CD4-positive, alpha-beta T cell treated with Interleukin-2 at 100 ng/mL for 4 hours (primary cell): Measurements from ENCODE around the gene SHC4.
A peak's percentile ranks its signal among the peaks of the same experiment; 100 is the strongest.
"Not testable (repeated sequence)": the region's sequence is repeated elsewhere in the genome, so short reads cannot be mapped to it uniquely, and the experiment has no call there.

Experiments
- DNase-seq: peaks from one replicate; pipeline ENCODE4 v3.0.0-alpha.2; 2020; ENCODE audit warnings: low spot score

The SHC4 gene

GRCh38 chr15:48796521-48796920 lies 167.2 kb downstream of the SHC4 start:
- DNase-seq: no peak

DNA sequence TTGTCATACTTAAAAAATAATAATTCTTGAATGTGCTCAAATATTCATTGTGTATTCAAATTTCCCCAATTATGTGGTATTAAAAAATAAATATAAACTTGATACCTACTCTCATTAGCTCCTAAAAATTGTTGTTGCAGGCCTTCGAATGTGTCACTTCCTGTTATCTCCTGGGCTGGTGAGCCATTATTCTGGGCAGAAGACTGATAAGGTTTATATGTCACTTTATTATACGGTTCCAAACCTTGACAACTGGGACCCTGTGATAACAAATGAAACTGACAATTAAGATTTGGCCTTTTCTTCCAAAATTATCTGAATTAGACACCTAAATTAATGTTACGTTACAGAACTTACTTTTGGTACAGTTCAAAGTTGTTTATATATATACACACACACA lies 167.8 kb downstream of the SHC4 start:
- DNase-seq: peak; percentile 12

GRCh38 chr15:48794697-48795134 lies 169.0 kb downstream of the SHC4 start:
- DNase-seq: no peak

GRCh38 chr15:48792408-48792807 lies 171.3 kb downstream of the SHC4 start:
- DNase-seq: no peak

DNA sequence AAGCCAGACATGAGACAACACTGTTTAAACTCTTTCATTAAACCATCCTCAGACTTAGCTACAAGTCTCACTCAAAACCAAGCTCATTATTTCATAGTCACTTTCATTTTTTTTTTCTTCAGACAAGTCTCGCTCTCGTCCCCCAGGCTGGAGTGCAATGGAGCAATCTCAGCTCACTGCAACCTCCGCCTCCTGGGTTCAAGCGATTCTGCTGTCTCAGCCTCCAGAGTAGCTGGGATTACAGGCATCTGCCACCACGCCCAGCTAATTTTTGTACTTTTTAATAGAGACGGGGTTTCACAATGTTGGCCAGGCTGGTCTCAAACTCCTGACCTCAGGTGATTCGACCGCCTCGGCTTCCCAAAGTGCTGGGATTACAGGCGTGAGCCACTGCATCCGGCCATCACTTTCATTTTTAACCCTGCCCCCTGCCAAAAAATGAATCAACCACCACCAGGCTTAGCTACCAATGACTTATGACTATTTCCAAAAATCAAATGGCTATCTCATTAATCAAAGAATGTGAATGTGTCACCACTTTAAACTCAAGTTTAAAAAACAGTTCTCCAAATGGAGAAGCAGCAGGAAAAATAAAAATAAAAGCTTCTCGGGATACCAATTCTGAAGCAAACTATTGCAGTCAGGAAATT lies 173.1 kb downstream of the SHC4 start:
- DNase-seq: not testable (repeated sequence)

GRCh38 chr15:48785712-48786111 lies 178.0 kb downstream of the SHC4 start:
- no peak for DNase-seq

DNA sequence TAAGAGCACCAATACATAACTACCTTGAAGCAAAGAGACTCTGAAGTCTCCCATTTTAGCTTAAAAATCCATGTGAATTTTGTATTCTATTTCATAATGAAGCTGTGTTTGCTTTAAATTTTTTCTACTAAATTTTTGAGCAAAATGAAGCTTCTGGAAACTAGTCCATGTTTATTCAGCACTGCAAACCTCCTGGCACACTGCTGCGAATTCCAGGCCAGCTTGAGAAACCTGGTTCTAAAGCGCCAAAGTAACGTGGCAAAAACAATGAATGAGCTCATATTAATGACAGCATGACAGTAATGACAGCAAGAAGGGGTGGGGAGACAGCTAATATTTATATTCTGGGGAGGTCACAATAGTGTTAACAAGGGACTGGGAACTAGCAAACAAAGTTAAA lies 178.5 kb downstream of the SHC4 start:
- no peak for DNase-seq

DNA sequence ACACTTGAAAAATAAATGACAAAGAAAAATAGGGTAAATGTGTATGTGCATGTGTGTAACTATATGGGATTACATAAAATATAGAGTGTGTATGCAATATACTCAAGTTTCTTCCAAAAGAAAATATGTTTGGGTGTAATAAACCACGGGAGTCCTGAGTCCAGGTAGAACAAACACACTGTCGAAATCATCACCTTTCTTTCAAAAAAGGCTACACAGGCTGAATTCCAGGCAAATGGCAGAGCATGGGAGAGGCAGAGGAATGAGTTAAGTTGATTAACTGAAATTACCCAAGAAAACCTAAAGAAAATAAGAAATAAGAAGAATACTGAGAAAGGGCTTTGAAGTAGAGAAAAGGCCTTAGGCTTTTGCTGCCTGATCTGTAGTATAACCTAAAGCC lies 179.0 kb downstream of the SHC4 start:
- no peak for DNase-seq

DNA sequence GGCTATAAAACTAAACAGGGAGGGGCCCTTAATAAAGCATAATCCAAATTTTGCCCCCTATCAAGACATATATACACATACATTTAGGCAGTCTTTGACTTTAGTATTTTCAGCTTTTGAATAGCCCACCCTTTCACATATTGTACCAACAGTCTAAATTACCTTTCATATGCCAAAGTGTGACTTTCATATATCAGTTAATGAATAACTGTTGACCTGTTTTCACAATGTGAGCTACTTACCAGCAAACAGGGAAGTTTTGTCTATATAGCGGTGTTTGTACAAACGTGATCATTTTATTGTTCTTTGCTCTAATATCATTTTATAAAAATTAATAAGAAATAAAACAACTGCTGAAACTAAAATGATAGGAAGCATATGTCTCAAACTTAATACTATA lies 180.8 kb downstream of the SHC4 start:
- DNase-seq: no peak

GRCh38 chr15:48781481-48782081 lies 182.1 kb downstream of the SHC4 start:
- DNase-seq: no peak

DNA sequence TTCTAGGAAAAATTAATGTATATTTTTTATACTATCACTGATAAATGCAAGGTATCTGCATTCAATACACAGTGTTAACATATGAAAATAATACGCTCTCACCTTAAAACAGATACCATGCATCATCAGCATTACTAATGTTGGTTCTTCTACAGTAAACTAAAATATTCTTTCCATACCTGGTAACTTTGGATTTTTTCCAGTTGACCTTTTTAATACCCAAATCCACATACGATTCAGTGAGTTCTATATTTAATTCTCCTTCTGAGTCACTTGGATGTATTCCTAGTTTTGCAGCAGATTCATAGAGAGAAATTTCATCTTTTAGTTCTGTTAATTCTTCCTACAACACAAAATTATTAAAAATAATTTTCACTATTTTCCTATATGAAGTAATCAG lies 182.7 kb downstream of the SHC4 start:
- DNase-seq: no peak

DNA sequence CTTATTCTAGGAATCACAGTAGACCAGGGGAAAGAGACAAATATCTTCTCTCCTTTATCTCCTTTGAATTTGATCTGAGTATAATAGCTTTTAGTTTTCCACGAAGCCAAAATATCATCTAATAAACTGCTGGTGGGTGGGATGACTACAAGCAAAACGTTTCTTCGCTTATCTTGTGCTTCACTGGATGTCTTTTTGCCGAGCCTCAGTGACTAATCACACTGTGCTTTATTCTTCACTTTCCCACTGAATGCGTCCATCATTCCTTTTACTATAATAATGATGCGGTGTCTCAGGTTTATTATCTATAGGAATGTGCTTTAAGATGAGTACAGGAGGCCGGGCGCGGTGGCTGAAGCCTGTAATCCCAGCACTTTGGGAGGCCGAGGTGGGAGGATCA lies 185.4 kb downstream of the SHC4 start:
- no peak for DNase-seq

- no peak for DNase-seq
Observed at GRCh38 chr15:48777645-48778330, 185.9 kb downstream of the SHC4 start.

GRCh38 chr15:48775546-48775945 lies 188.2 kb downstream of the SHC4 start:
- DNase-seq: no peak

GRCh38 chr15:48774484-48774883 lies 189.2 kb downstream of the SHC4 start:
- no peak for DNase-seq
